SK-N-SH (cell line): ENCODE results near the gene STX3. TPM values are rescaled to one million over a fixed set of nuclear protein-coding genes. Genes with fewer than 3 reads are reported as not detected.

ENCODE experiments used
- CTCF ChIA-PET: fragments of 300-600, 350-600 bp; formaldehyde crosslinking; extraction: SDS; loops from one replicate; lab custom pipeline; 2021; lab: Yijun Ruan, JAX
- POLR2A ChIA-PET: fragments of 350-600 bp; sonication (Branson Sonifier 250); formaldehyde crosslinking; extraction: SDS; loops from one replicate; lab custom pipeline; 2020; ENCODE audit warnings: antibody characterized with exemption, inconsistent platforms; lab: Yijun Ruan, JAX
- DNase-seq: peaks from one replicate; pipeline ENCODE4 v3.0.0; 2012
- H2AFZ ChIP-seq: fragments of 200-600 bp; sonication (generic); 2 replicates; pipeline ENCODE4 v1.8.1; 2016; ENCODE audit warnings: antibody characterized with exemption, mild to moderate bottlenecking, low read depth
- H3F3A ChIP-seq: fragments of 200-600 bp; sonication (generic); replicated peaks from 2 replicates; pipeline ENCODE3; 2016; ENCODE audit warnings: antibody characterized with exemption, mild to moderate bottlenecking; ENCODE audit not compliant: insufficient read depth
- H3K27ac ChIP-seq, 2 experiments: fragments of 200-500 bp in 1 of 2; fragments of 200-600 bp in 1 of 2; sonication (Bioruptor generic) in 1 of 2; sonication (generic), shearing (Covaris generic) in 1 of 2; 2 replicates each; pipeline versions ENCODE4 v1.5.1 to v1.6.1; 2014 to 2016; ENCODE audit warnings: low read depth in 2 of 2, inconsistent platforms in 1 of 2, low read length in 1 of 2, mild to moderate bottlenecking in 1 of 2, mixed read lengths in 1 of 2
- H3K27me3 ChIP-seq: fragments of 200-600 bp; sonication (generic), shearing (Covaris generic); 2 replicates; pipeline ENCODE4 v1.6.1; 2016; ENCODE audit warnings: mixed run types; ENCODE audit not compliant: insufficient read depth
- H3K36me3 ChIP-seq, 2 experiments: fragments of 200-500 bp in 1 of 2; fragments of 200-600 bp in 1 of 2; sonication (Bioruptor generic) in 1 of 2; sonication (generic) in 1 of 2; replicated peaks in 1 of 2; 2 replicates each; pipeline versions ENCODE3 to v1.5.1; 2014 to 2016; ENCODE audit warnings: low read length in 1 of 2, mild to moderate bottlenecking in 1 of 2; ENCODE audit not compliant: insufficient read depth in 2 of 2, control insufficient read depth in 1 of 2
- H3K4me1 ChIP-seq, 2 experiments: fragments of 200-500 bp in 1 of 2; fragments of 200-600 bp in 1 of 2; sonication (Bioruptor generic) in 1 of 2; sonication (generic), shearing (Covaris generic) in 1 of 2; 2 replicates each; pipeline versions ENCODE4 v1.5.1 to v1.6.1; 2014 to 2016; ENCODE audit warnings: low read depth in 1 of 2, low read length in 1 of 2, mixed run types in 1 of 2; ENCODE audit not compliant: insufficient read depth in 2 of 2, control insufficient read depth in 1 of 2
- H3K4me2 ChIP-seq: fragments of 200-600 bp; sonication (generic), shearing (Covaris generic); 2 replicates; pipeline ENCODE4 v1.6.1; 2017; ENCODE audit warnings: mixed run types
- H3K4me3 ChIP-seq, 2 experiments: fragments of 200-500 bp in 1 of 2; fragments of 200-600 bp in 1 of 2; sonication (Bioruptor generic) in 1 of 2; sonication (generic), shearing (Covaris generic) in 1 of 2; 2 replicates each; pipeline versions ENCODE4 v1.5.1 to v1.8.1; 2014 to 2016; ENCODE audit warnings: low read depth in 2 of 2, inconsistent platforms in 1 of 2, low read length in 1 of 2, mild to moderate bottlenecking in 1 of 2, mixed read lengths in 1 of 2, moderate library complexity in 1 of 2
- H3K79me2 ChIP-seq: fragments of 200-600 bp; sonication (generic); 2 replicates; pipeline ENCODE4 v1.8.1; 2017; ENCODE audit warnings: mild to moderate bottlenecking; ENCODE audit not compliant: insufficient read depth
- H3K9ac ChIP-seq: fragments of 200-600 bp; sonication (generic); 2 replicates; pipeline ENCODE4 v1.6.1; 2017; ENCODE audit warnings: mixed run types
- H3K9me2 ChIP-seq: fragments of 200-600 bp; sonication (generic); 2 replicates; pipeline ENCODE4 v1.6.1; 2017; ENCODE audit warnings: mixed run types
- H3K9me3 ChIP-seq: fragments of 200-600 bp; sonication (generic); 2 replicates; pipeline ENCODE4 v1.6.1; 2017; ENCODE audit warnings: mixed run types, mild to moderate bottlenecking, moderate library complexity
- H4K20me1 ChIP-seq: fragments of 200-600 bp; sonication (generic); 2 replicates; pipeline ENCODE4 v1.6.1; 2017; ENCODE audit warnings: mild to moderate bottlenecking, mixed run types; ENCODE audit not compliant: insufficient read depth
- CHD2 ChIP-seq: fragments of 150-350 bp; IDR thresholded peaks from 2 replicates; pipeline ENCODE4 v1.6.1; 2018; ENCODE audit warnings: low read length; ENCODE audit not compliant: partially characterized antibody
- EZH2phosphoT487 ChIP-seq: fragments of 200-600 bp; sonication (generic); IDR thresholded peaks from 2 replicates; pipeline ENCODE4 v1.6.1; 2017; ENCODE audit warnings: low read depth, mixed run types, mild to moderate bottlenecking, antibody characterized with exemption, moderate library complexity, borderline replicate concordance
- FOSL2 ChIP-seq: IDR thresholded peaks from 2 replicates; pipeline ENCODE4 v1.4.0; 2012; ENCODE audit warnings: low read depth, mild to moderate bottlenecking, moderate library complexity, borderline replicate concordance
- FOXJ3 ChIP-seq: sonication (generic); formaldehyde crosslinking; IDR thresholded peaks from 2 replicates; pipeline ENCODE4 v1.5.1; 2020; ENCODE audit warnings: mild to moderate bottlenecking, missing genetic modification reagents
- FOXM1 ChIP-seq: IDR thresholded peaks from 2 replicates; pipeline ENCODE4 v1.4.0; 2012; ENCODE audit warnings: low read depth, mild to moderate bottlenecking
- GABPA ChIP-seq: IDR thresholded peaks from 2 replicates; pipeline ENCODE4 v1.4.0; 2012; ENCODE audit warnings: low read depth, mild to moderate bottlenecking
- GATA2 ChIP-seq: sonication (generic); formaldehyde crosslinking; IDR thresholded peaks from 2 replicates; pipeline ENCODE4 v1.5.0; 2020; ENCODE audit warnings: mild to moderate bottlenecking, missing genetic modification reagents
- JUND ChIP-seq: IDR thresholded peaks from 2 replicates; pipeline ENCODE4 v1.4.0; 2012
- MAX ChIP-seq: IDR thresholded peaks from 2 replicates; pipeline ENCODE4 v1.4.0; 2012; ENCODE audit warnings: low read depth
- MXI1 ChIP-seq: IDR thresholded peaks from 2 replicates; pipeline ENCODE4 v1.6.1; 2012; ENCODE audit warnings: mild to moderate bottlenecking, low read depth, low read length, improper control_type of control experiment
- REST ChIP-seq: IDR thresholded peaks from 2 replicates; pipeline ENCODE4 v1.6.1; 2012; ENCODE audit warnings: mild to moderate bottlenecking, low read depth, low read length, moderate library complexity
- RFX5 ChIP-seq: IDR thresholded peaks from 2 replicates; pipeline ENCODE4 v1.6.1; 2012; ENCODE audit warnings: mild to moderate bottlenecking, improper control_type of control experiment, low read length
- RXRA ChIP-seq: IDR thresholded peaks from 2 replicates; pipeline ENCODE4 v1.4.0; 2012; ENCODE audit warnings: low read depth, mild to moderate bottlenecking, borderline replicate concordance
- SMC3 ChIP-seq: IDR thresholded peaks from 2 replicates; pipeline ENCODE4 v1.6.1; 2012; ENCODE audit warnings: low read depth, low read length, improper control_type of control experiment
- TCF12 ChIP-seq: IDR thresholded peaks from 2 replicates; pipeline ENCODE4 v1.4.0; 2012
- TEAD4 ChIP-seq: IDR thresholded peaks from 2 replicates; pipeline ENCODE4 v1.4.0; 2012; ENCODE audit warnings: mild to moderate bottlenecking, borderline replicate concordance; ENCODE audit not compliant: insufficient read depth
- YY1 ChIP-seq: IDR thresholded peaks from 2 replicates; pipeline ENCODE4 v1.4.0; 2012; ENCODE audit warnings: low read depth, mild to moderate bottlenecking
- WGBS: methylation state at CpG from one replicate; pipeline ENCODE4 v1.1.6; 2017; ENCODE audit warnings: low lambda C conversion rate; 5-methylcytosine and 5-hydroxymethylcytosine counted together
- polyA plus RNA-seq, 3 experiments: library from polyadenylated mRNA; depleted of rRNA; stranded (reverse); fragments of >200 nt; gene quantifications; 2 replicates each; pipeline ENCODE4 v1.2.3, GENCODE V29; 2012
- TF ChIP-seq, protein P1 (sequence below): fragments of 150-350 bp; IDR thresholded peaks from 2 replicates; pipeline ENCODE4 v1.6.1; 2016; ENCODE audit warnings: mild to moderate bottlenecking, low read depth, low read length

Gene STX3
- polyA plus RNA-seq, 1 of the 3 experiments (the other 2 are of a cell fraction), result 21.4 TPM

DNA sequence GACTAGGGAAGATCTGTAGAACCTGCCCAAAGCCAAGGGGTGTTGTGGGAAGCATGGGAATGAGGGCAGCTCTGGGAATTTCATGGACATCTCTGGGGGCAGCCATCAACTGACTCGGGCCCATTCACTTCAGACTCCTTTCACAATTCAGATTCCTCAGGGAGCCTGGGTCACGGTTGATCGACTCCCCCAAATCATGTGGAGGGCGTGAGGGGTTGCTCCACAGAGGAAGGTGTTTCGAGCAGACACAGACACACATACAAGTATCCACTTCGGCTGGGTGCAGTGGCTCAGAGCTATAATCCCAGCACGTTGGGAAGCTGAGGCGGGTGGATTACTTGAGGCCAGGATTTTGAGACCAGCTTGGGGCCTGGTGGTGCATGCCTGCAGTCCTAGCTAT is 15.7 kb downstream of the STX3 start:
- Histone ChIP-seq H3K27me3 (no peaks in the 10 kb centered on the region), H3K9me3 (no peaks in the 10 kb centered on the region), H3F3A (peaks cover under 1% of the 10 kb centered on the region), H3K36me3 (peaks cover 2 to 21% of the 10 kb centered on the region in 2 experiments), H3K9ac (no peak overlapping the region), H3K79me2 (peaks cover 49% of the 10 kb centered on the region), H3K4me1 (peaks cover 0 to 3% of the 10 kb centered on the region in 2 experiments; a peak in 1 of 4 replicates), H2AFZ (no peak overlapping the region), H3K9me2 (no peaks in the 10 kb centered on the region), H3K4me2 (no peak overlapping the region), H3K27ac (no peak overlapping the region), H4K20me1 (peaks cover 65% of the 10 kb centered on the region), H3K4me3 (no peak overlapping the region)
- TF ChIP-seq, protein P1, sequence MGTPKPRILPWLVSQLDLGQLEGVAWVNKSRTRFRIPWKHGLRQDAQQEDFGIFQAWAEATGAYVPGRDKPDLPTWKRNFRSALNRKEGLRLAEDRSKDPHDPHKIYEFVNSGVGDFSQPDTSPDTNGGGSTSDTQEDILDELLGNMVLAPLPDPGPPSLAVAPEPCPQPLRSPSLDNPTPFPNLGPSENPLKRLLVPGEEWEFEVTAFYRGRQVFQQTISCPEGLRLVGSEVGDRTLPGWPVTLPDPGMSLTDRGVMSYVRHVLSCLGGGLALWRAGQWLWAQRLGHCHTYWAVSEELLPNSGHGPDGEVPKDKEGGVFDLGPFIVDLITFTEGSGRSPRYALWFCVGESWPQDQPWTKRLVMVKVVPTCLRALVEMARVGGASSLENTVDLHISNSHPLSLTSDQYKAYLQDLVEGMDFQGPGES, result no peak
- TF ChIP-seq EZH2phosphoT487 (no peak), JUND (no peak), FOSL2 (no peak), MXI1 (no peak), FOXM1 (no peak)
- no peak for DNase-seq
- CTCF ChIA-PET, result interaction anchor here (1.7 kb wide), 1 partner anchor 15 kb away, joined by 4 read pairs; no protein-coding TSS in a partner anchor
- POLR2A ChIA-PET, result no interaction called here
- WGBS, result 70% methylated on average over 5 of the region's 8 CpGs

- H4K20me1 ChIP-seq, result peaks cover 63% of the 10 kb centered on the region
- no peaks in the 10 kb centered on the region for H3K9me3 ChIP-seq
- peaks cover 42% of the 10 kb centered on the region for H3K79me2 ChIP-seq
- TF ChIP-seq YY1 (no peak), GATA2 (CRISPR knock-in tag) (no peak), RFX5 (no peak), SMC3 (no peak), MAX (no peak), RXRA (no peak), GABPA (no peak), CHD2 (no peak), TEAD4 (no peak), FOXJ3 (no peak), REST (no peak), TCF12 (no peak)
- TF ChIP-seq, protein P1, result no peak
- ChIA-PET CTCF (interaction anchor here (1.7 to 2.4 kb wide), 2 partner anchors 14 to 17 kb away, joined by 4 to 10 read pairs; partner anchors contain the start of gene STX3), POLR2A (no interaction called here)
- H3K9ac ChIP-seq, result no peak overlapping the region
- no peak overlapping the region for H2AFZ ChIP-seq
- WGBS, result 92% methylated on average over 4 of the region's 4 CpGs
- H3K4me3 ChIP-seq, result no peak overlapping the region
- peaks cover 0 to 10% of the 10 kb centered on the region in 2 experiments; a peak in 1 of 4 replicates for H3K4me1 ChIP-seq
- no peaks in the 10 kb centered on the region for H3K27me3 ChIP-seq
- H3K9me2 ChIP-seq, result no peaks in the 10 kb centered on the region
- H3K36me3 ChIP-seq, result peaks cover 2 to 21% of the 10 kb centered on the region in 2 experiments
- DNase-seq, result no peak
- no peak overlapping the region for H3K4me2 ChIP-seq
- no peak overlapping the region for H3K27ac ChIP-seq
- H3F3A ChIP-seq, result peaks cover 6% of the 10 kb centered on the region
Measured at GRCh38 chr11:59771605-59772004, 16.4 kb downstream of the STX3 start.
